HCT116 (cell line): ENCODE results near the gene MNX1.

ENCODE experiments used
- ELF1 ChIP-seq: IDR thresholded peaks from 2 replicates; pipeline ENCODE4 v1.6.1; 2012; ENCODE audit warnings: low read depth, borderline replicate concordance
- POLR2A ChIP-seq: IDR thresholded peaks from 2 replicates; pipeline ENCODE4 v1.7.0; 2011; ENCODE audit warnings: borderline replicate concordance; ENCODE audit not compliant: insufficient read depth, insufficient read length; ENCODE audit errors: extremely low read depth
- SIN3A ChIP-seq: IDR thresholded peaks from 2 replicates; pipeline ENCODE4 v1.6.1; 2012; ENCODE audit warnings: low read depth
- TF ChIP-seq, protein P1 (sequence below), 3 experiments: fragments of 200-600 bp in 1 of 3; sonication (generic) in 1 of 3; IDR thresholded peaks in 2 of 3; conservative IDR thresholded peaks in 1 of 3; 2 replicates each; pipeline ENCODE4 v1.5.1; 2012 to 2017; ENCODE audit warnings: low read depth in 2 of 3, low read length in 2 of 3, antibody characterized with exemption in 1 of 3, borderline replicate concordance in 1 of 3, control low read depth in 1 of 3, mild to moderate bottlenecking in 1 of 3, mixed read lengths in 1 of 3, mixed run types in 1 of 3, moderate library complexity in 1 of 3; ENCODE audit not compliant: insufficient read depth in 1 of 3
- TF ChIP-seq, protein P2 (sequence below): IDR thresholded peaks from 2 replicates; pipeline ENCODE4 v1.6.1; 2012; ENCODE audit warnings: low read depth

DNA sequence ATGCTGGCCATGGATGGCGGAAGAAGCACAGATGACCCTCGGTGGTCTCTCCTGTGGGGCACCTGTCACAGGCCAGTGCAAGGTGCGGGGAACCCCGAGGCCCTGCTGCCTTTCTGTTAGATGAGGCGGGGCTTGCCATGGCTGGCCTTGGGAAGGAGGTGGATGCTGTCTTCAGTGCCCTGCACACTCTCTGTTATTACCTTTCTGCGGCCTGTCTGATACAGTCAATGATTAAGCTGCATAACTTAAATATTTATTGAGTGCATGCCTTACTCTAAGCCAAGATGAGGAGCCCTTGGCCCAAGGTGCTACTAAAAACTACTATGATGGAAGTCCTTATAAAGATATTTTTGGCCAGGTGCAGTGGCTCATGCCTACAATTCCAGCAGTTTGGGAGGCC lies 36.7 kb upstream of the MNX1 start:
- TF ChIP-seq SIN3A, result no peak
- no peak for TF ChIP-seq POLR2A
- TF ChIP-seq, protein P1, sequence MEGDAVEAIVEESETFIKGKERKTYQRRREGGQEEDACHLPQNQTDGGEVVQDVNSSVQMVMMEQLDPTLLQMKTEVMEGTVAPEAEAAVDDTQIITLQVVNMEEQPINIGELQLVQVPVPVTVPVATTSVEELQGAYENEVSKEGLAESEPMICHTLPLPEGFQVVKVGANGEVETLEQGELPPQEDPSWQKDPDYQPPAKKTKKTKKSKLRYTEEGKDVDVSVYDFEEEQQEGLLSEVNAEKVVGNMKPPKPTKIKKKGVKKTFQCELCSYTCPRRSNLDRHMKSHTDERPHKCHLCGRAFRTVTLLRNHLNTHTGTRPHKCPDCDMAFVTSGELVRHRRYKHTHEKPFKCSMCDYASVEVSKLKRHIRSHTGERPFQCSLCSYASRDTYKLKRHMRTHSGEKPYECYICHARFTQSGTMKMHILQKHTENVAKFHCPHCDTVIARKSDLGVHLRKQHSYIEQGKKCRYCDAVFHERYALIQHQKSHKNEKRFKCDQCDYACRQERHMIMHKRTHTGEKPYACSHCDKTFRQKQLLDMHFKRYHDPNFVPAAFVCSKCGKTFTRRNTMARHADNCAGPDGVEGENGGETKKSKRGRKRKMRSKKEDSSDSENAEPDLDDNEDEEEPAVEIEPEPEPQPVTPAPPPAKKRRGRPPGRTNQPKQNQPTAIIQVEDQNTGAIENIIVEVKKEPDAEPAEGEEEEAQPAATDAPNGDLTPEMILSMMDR (IDR thresholded peaks at IDR 0.05 in 2 of 3, conservative IDR thresholded peaks at IDR 0.05 in 1 of 3; ENCODE audit: borderline replicate concordance in 1 of 3, insufficient read depth in 1 of 3, low read depth in 2 of 3, low read length in 2 of 3), result no peak
- TF ChIP-seq ELF1, result no peak
- TF ChIP-seq, protein P2, sequence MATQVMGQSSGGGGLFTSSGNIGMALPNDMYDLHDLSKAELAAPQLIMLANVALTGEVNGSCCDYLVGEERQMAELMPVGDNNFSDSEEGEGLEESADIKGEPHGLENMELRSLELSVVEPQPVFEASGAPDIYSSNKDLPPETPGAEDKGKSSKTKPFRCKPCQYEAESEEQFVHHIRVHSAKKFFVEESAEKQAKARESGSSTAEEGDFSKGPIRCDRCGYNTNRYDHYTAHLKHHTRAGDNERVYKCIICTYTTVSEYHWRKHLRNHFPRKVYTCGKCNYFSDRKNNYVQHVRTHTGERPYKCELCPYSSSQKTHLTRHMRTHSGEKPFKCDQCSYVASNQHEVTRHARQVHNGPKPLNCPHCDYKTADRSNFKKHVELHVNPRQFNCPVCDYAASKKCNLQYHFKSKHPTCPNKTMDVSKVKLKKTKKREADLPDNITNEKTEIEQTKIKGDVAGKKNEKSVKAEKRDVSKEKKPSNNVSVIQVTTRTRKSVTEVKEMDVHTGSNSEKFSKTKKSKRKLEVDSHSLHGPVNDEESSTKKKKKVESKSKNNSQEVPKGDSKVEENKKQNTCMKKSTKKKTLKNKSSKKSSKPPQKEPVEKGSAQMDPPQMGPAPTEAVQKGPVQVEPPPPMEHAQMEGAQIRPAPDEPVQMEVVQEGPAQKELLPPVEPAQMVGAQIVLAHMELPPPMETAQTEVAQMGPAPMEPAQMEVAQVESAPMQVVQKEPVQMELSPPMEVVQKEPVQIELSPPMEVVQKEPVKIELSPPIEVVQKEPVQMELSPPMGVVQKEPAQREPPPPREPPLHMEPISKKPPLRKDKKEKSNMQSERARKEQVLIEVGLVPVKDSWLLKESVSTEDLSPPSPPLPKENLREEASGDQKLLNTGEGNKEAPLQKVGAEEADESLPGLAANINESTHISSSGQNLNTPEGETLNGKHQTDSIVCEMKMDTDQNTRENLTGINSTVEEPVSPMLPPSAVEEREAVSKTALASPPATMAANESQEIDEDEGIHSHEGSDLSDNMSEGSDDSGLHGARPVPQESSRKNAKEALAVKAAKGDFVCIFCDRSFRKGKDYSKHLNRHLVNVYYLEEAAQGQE, result no peak
